22Rv1 (cell line): ENCODE data around the gene GFRA1.

Experiments used
- CTCF ChIP-seq: fragments of 450-650 bp; IDR thresholded peaks from 2 replicates; pipeline ENCODE4 v1.5.1; 2017; ENCODE audit warnings: mild to moderate bottlenecking
- ZFX ChIP-seq: fragments of 450-650 bp; IDR thresholded peaks from 2 replicates; pipeline ENCODE4 v1.6.1; 2017; ENCODE audit warnings: antibody characterized with exemption, borderline replicate concordance

- TF ChIP-seq CTCF (no peak), ZFX (no peak)
Observed at GRCh38 chr10:116146372-116147140, 126.5 kb downstream of the GFRA1 start.
